K562 (cell line): Measurements from ENCODE around the gene PMF1. TPM values are rescaled to one million over a fixed set of nuclear protein-coding genes. Genes with fewer than 3 reads are reported as not detected.

Experiments
- CBX8 ChIP-seq: fragments of 200-600 bp; sonication (generic); IDR thresholded peaks from 2 replicates; pipeline ENCODE4 v1.6.1; 2012; ENCODE audit warnings: borderline replicate concordance, mixed run types, low read depth, mild to moderate bottlenecking, moderate library complexity, mixed read lengths, low read length, control low read depth, inconsistent platforms; ENCODE audit not compliant: poor library complexity, severe bottlenecking; ENCODE audit errors: extremely low read depth
- CGGBP1 ChIP-seq: fragments of 250-450 bp; sonication (Bioruptor Pico); IDR thresholded peaks from 2 replicates; pipeline ENCODE4 v1.9.0; 2021; ENCODE audit warnings: mild to moderate bottlenecking
- DNMT1 ChIP-seq: fragments of 450-650 bp; IDR thresholded peaks from 2 replicates; pipeline ENCODE4 v1.6.1; 2016; ENCODE audit warnings: antibody characterized with exemption, mild to moderate bottlenecking
- ELK1 ChIP-seq: sonication (generic); formaldehyde crosslinking; IDR thresholded peaks from 2 replicates; pipeline ENCODE4 v1.8.1; 2022; ENCODE audit warnings: missing genetic modification reagents
- HNRNPLL ChIP-seq: fragments of 200-400 bp; formaldehyde crosslinking; IDR thresholded peaks from 2 replicates; pipeline ENCODE4 v1.6.1; 2017; ENCODE audit warnings: low read length, low read depth, mild to moderate bottlenecking; ENCODE audit not compliant: poor library complexity, severe bottlenecking
- POLR3G ChIP-seq: IDR thresholded peaks from 2 replicates; pipeline ENCODE4 v1.6.1; 2011; ENCODE audit not compliant: insufficient read length, insufficient replicate concordance; ENCODE audit errors: extremely low read depth
- RB1 ChIP-seq: fragments of 450-650 bp; IDR thresholded peaks from 2 replicates; pipeline ENCODE4 v1.6.1; 2017; ENCODE audit warnings: low read depth, mild to moderate bottlenecking
- RFX1 ChIP-seq: fragments of 450-650 bp; IDR thresholded peaks from 2 replicates; pipeline ENCODE4 v1.6.1; 2016; ENCODE audit warnings: mild to moderate bottlenecking, moderate library complexity
- SMAD3 ChIP-seq: fragments of 450-650 bp; formaldehyde crosslinking; conservative IDR thresholded peaks from 2 replicates; pipeline ENCODE4 v1.4.0; 2020; ENCODE audit warnings: mild to moderate bottlenecking
- THAP12 ChIP-seq: fragments of 250-450 bp; sonication (Bioruptor Pico); IDR thresholded peaks from 2 replicates; pipeline ENCODE4 v1.9.0; 2021; ENCODE audit warnings: mild to moderate bottlenecking, inconsistent platforms
- polyA plus RNA-seq, 8 experiments: library from polyadenylated mRNA; depleted of rRNA in 4 of 8; stranded (reverse) in 5 of 8; unstranded in 3 of 8; fragments of >200 nt; fragmentation: Nextera tagmentation in 2 of 8; fragmentation: Illumina TruSeq in 1 of 8; extraction: Ambion mirVana in 2 of 8; extraction: Trizol in 1 of 8; gene quantifications; 2 replicates each; pipeline versions ENCODE4 v1.2.1 to v1.2.3, GENCODE V29; 2011 to 2014; ENCODE audit warnings: inconsistent platforms in 1 of 8, missing spikeins in 1 of 8
- total RNA-seq, 7 experiments: library from RNA; depleted of rRNA in 6 of 7; stranded (reverse); fragments of >200 nt in 6 of 7; fragmentation: Illumina TruSeq in 2 of 7; extraction: Trizol in 2 of 7; gene quantifications; 2 replicates each; pipeline versions ENCODE4 v1.2.1 to v1.2.3, GENCODE V29; 2011 to 2021; ENCODE audit warnings: low replicate concordance in 1 of 7

PMF1 gene
- total and polyA plus RNA-seq, 9 of the 15 experiments (the other 6 are each of a cell fraction or from before 2014, with no cell fraction given): 9.4 to 92.9 (median 71.0) TPM

GRCh38 chr1:156221986-156222692 is 9.3 kb downstream of the PMF1 start (continued):
- no peak for TF ChIP-seq HNRNPLL
- no peak for TF ChIP-seq DNMT1
- no peak for TF ChIP-seq RFX1
- no peak for TF ChIP-seq POLR3G
- TF ChIP-seq CBX8: no peak
- no peak for TF ChIP-seq RB1
- TF ChIP-seq SMAD3: no peak
- TF ChIP-seq ELK1 (CRISPR knock-in tag): no peak
- no peak for TF ChIP-seq CGGBP1 (CRISPR knock-in tag)
- no peak for TF ChIP-seq THAP12 (CRISPR knock-in tag)
